Vagina (tissue), 2 donors: ENCODE measurements around the gene ASPHD1. TPM values are rescaled to one million over a fixed set of nuclear protein-coding genes. Genes with fewer than 3 reads are reported as not detected.
"Not testable (repeated sequence)": the region's sequence is repeated elsewhere in the genome, so short reads cannot be mapped to it uniquely, and the experiment has no call there.

ENCODE experiments used
- DNase-seq, 2 donors: peaks; one replicate each; pipeline ENCODE4 v3.0.0-alpha.2; 2017; ENCODE audit errors: extremely low spot score in 2 of 2
- H3K27ac ChIP-seq: fragments of 200-600 bp; sonication (generic); one replicate; pipeline ENCODE4 v1.5.1; 2019
- H3K27me3 ChIP-seq: fragments of 200-600 bp; sonication (generic); one replicate; pipeline ENCODE4 v1.5.1; 2019
- H3K36me3 ChIP-seq, 2 donors: fragments of 200-600 bp; sonication (generic); one replicate each; pipeline ENCODE4 v1.5.1; 2017 to 2019
- H3K4me1 ChIP-seq: fragments of 200-600 bp; sonication (generic); one replicate; pipeline ENCODE4 v1.5.1; 2019
- H3K4me3 ChIP-seq, 2 donors: fragments of 200-600 bp; sonication (generic); 1 replicate in 1 of 2; 2 replicates in 1 of 2; pipeline ENCODE4 v1.5.1; 2016 to 2019
- H3K9me3 ChIP-seq: fragments of 200-600 bp; sonication (generic); one replicate; pipeline ENCODE4 v1.5.1; 2019
- POLR2A ChIP-seq, 2 donors: fragments of 450-650 bp; IDR thresholded peaks; one replicate each; pipeline ENCODE4 v1.6.1; 2017; ENCODE audit warnings: antibody characterized with exemption in 2 of 2, mild to moderate bottlenecking in 2 of 2, moderate library complexity in 2 of 2
- POLR2AphosphoS5 ChIP-seq, 2 donors: sonication (generic); formaldehyde crosslinking; IDR thresholded peaks; one replicate each; pipeline ENCODE4 v1.9.0; 2017; ENCODE audit warnings: antibody characterized with exemption in 2 of 2, mild to moderate bottlenecking in 2 of 2, low read depth in 1 of 2; ENCODE audit not compliant: insufficient read depth in 1 of 2
- intact Hi-C: fragments of 100-400 bp; cut with DNase I; formaldehyde crosslinking; loops from one replicate; pipeline ENCODE4 v1.15.1; 2023
- total RNA-seq: library from RNA; depleted of rRNA; stranded (reverse); fragments of >200 nt; gene quantifications from one replicate; pipeline ENCODE4 v1.2.3, GENCODE V29; 2016
- TF ChIP-seq, protein P1 (sequence below), 3 experiments: fragments of 450-650 bp in 2 of 3; fragments of 200-600 bp in 1 of 3; sonication (generic) in 1 of 3; IDR thresholded peaks; one replicate each; pipeline ENCODE4 v1.5.1; 2017 to 2019; ENCODE audit warnings: antibody characterized with exemption in 3 of 3, mild to moderate bottlenecking in 2 of 3, moderate library complexity in 2 of 3

The ASPHD1 gene
- total RNA-seq, 1 donor from 2014 or later = not detected

GRCh38 chr16:29906520-29907244 is 6.4 kb downstream of the ASPHD1 start:
- no peak overlapping the region for H3K27ac ChIP-seq
- no peaks in the 10 kb centered on the region for H3K27me3 ChIP-seq
- no peak overlapping the region for H3K4me3 ChIP-seq
- TF ChIP-seq POLR2AphosphoS5 (IDR thresholded peaks at IDR 0.05; ENCODE audit: insufficient read depth in 1 of 2, low read depth in 1 of 2) (no peak), POLR2A (IDR thresholded peaks at IDR 0.05) (no peak)
- TF ChIP-seq, protein P1, sequence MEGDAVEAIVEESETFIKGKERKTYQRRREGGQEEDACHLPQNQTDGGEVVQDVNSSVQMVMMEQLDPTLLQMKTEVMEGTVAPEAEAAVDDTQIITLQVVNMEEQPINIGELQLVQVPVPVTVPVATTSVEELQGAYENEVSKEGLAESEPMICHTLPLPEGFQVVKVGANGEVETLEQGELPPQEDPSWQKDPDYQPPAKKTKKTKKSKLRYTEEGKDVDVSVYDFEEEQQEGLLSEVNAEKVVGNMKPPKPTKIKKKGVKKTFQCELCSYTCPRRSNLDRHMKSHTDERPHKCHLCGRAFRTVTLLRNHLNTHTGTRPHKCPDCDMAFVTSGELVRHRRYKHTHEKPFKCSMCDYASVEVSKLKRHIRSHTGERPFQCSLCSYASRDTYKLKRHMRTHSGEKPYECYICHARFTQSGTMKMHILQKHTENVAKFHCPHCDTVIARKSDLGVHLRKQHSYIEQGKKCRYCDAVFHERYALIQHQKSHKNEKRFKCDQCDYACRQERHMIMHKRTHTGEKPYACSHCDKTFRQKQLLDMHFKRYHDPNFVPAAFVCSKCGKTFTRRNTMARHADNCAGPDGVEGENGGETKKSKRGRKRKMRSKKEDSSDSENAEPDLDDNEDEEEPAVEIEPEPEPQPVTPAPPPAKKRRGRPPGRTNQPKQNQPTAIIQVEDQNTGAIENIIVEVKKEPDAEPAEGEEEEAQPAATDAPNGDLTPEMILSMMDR (IDR thresholded peaks at IDR 0.05) = no peak
- no peak for DNase-seq
- H3K4me1 ChIP-seq = no peaks in the 10 kb centered on the region
- H3K36me3 ChIP-seq = no peaks in the 10 kb centered on the region
- intact Hi-C loops = no loop called here
- no peaks in the 10 kb centered on the region for H3K9me3 ChIP-seq

- Histone ChIP-seq H3K4me1 (no peaks in the 10 kb centered on the region), H3K36me3 (no peaks in the 10 kb centered on the region), H3K9me3 (no peaks in the 10 kb centered on the region), H3K27me3 (no peaks in the 10 kb centered on the region), H3K27ac (no peak overlapping the region), H3K4me3 (no peak overlapping the region)
- DNase-seq = no peak
- TF ChIP-seq POLR2AphosphoS5 (IDR thresholded peaks at IDR 0.05; ENCODE audit: insufficient read depth in 1 of 2, low read depth in 1 of 2) (no peak), POLR2A (IDR thresholded peaks at IDR 0.05) (no peak)
- TF ChIP-seq, protein P1 (IDR thresholded peaks at IDR 0.05) = no peak
- intact Hi-C loops = no loop called here
Measured at GRCh38 chr16:29907973-29908372, 7.7 kb downstream of the ASPHD1 start.

DNA sequence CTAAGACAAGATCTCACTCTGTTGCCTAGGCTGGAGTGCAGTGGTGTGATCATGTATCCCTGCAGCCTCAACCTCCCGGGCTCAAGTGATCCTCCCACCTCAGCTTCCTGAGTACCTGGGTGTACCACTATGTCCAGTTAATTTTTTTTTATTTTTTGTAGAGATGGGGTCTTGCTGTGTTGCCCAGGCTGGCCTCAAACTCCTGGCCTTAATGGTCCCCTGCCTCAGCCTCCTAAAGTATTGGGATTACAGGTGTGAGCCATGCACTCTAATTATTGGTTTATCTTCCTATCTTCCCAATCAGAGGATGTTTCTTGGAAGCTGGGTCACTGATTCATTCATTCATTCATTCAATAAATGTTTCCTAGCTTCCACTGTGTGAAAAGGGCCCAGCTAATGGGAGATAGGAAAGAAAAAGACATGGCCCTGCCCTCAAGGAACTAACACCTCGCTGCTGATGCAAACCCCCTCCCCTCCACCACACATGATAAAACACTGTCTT is 8.5 kb downstream of the ASPHD1 start:
- Histone ChIP-seq H3K4me3 (no peak overlapping the region), H3K9me3 (no peaks in the 10 kb centered on the region), H3K36me3 (no peaks in the 10 kb centered on the region), H3K27ac (no peak overlapping the region), H3K4me1 (no peaks in the 10 kb centered on the region), H3K27me3 (no peaks in the 10 kb centered on the region)
- no peak for TF ChIP-seq POLR2A (IDR thresholded peaks at IDR 0.05)
- no peak for TF ChIP-seq POLR2AphosphoS5 (IDR thresholded peaks at IDR 0.05; ENCODE audit: insufficient read depth in 1 of 2, low read depth in 1 of 2)
- TF ChIP-seq, protein P1 (IDR thresholded peaks at IDR 0.05) = no peak
- intact Hi-C loops = no loop called here
- DNase-seq = no peak

- H3K4me3 ChIP-seq = no peak overlapping the region
- H3K9me3 ChIP-seq = no peaks in the 10 kb centered on the region
- DNase-seq = no peak
- no peaks in the 10 kb centered on the region for H3K4me1 ChIP-seq
- no peak overlapping the region for H3K27ac ChIP-seq
- no peaks in the 10 kb centered on the region for H3K36me3 ChIP-seq
- no peaks in the 10 kb centered on the region for H3K27me3 ChIP-seq
- intact Hi-C loops = no loop called here
- TF ChIP-seq, protein P1 (IDR thresholded peaks at IDR 0.05) = no peak
- TF ChIP-seq POLR2A (IDR thresholded peaks at IDR 0.05) = no peak
- TF ChIP-seq POLR2AphosphoS5 (IDR thresholded peaks at IDR 0.05; ENCODE audit: insufficient read depth in 1 of 2, low read depth in 1 of 2) = no peak
Measured at GRCh38 chr16:29909391-29909790, 9.1 kb downstream of the ASPHD1 start.

- H3K36me3 ChIP-seq, intact Hi-C loops, H3K4me3 ChIP-seq, H3K27ac ChIP-seq, H3K27me3 ChIP-seq, H3K4me1 ChIP-seq, DNase-seq, H3K9me3 ChIP-seq: not testable (repeated sequence)
Measured at GRCh38 chr16:29909851-29910250, 9.6 kb downstream of the ASPHD1 start.
